OCI-LY3 (cell line): ENCODE measurements around the gene MOB4.

Experiments used
- CTCF ChIP-seq: fragments of 200-600, 300-600 bp; sonication (generic); IDR thresholded peaks from 2 replicates; pipeline ENCODE4 v1.5.1; 2014; ENCODE audit warnings: antibody characterized with exemption, low read length, low read depth
- EZH2phosphoT487 ChIP-seq: fragments of 200-600 bp; shearing (Covaris generic); IDR thresholded peaks from 2 replicates; pipeline ENCODE4 v1.6.1; 2018; ENCODE audit warnings: antibody characterized with exemption, mixed run types, low read depth

GRCh38 chr2:197600306-197600705, 84.4 kb downstream of the MOB4 start:
- TF ChIP-seq CTCF: no peak
- no peak for TF ChIP-seq EZH2phosphoT487
